SK-MEL-5 (cell line): Measurements from ENCODE around the gene SLC25A22. TPM values are rescaled to one million over a fixed set of nuclear protein-coding genes. Genes with fewer than 3 reads are reported as not detected.

Experiments used
- DNase-seq: peaks from one replicate; pipeline ENCODE4 v3.0.0-alpha.2; 2016; ENCODE audit warnings: low read depth, low spot score
- in situ Hi-C: cut with HindIII; loops from 2 replicates; pipeline ENCODE4 v1.10.0; 2016; ENCODE audit warnings: low sequenced_read_pairs, high pct_unique_total_duplicates, low pct_unique_long_range_greater_than_20kb
- total RNA-seq: library from RNA; depleted of rRNA; stranded (reverse); fragments of >200 nt; shearing (Covaris generic); gene quantifications from 2 replicates; pipeline ENCODE4 v1.2.3, GENCODE V29; 2014

SLC25A22 gene
- total RNA-seq, 1 experiment from 2014 or later: 16.3 TPM

DNA sequence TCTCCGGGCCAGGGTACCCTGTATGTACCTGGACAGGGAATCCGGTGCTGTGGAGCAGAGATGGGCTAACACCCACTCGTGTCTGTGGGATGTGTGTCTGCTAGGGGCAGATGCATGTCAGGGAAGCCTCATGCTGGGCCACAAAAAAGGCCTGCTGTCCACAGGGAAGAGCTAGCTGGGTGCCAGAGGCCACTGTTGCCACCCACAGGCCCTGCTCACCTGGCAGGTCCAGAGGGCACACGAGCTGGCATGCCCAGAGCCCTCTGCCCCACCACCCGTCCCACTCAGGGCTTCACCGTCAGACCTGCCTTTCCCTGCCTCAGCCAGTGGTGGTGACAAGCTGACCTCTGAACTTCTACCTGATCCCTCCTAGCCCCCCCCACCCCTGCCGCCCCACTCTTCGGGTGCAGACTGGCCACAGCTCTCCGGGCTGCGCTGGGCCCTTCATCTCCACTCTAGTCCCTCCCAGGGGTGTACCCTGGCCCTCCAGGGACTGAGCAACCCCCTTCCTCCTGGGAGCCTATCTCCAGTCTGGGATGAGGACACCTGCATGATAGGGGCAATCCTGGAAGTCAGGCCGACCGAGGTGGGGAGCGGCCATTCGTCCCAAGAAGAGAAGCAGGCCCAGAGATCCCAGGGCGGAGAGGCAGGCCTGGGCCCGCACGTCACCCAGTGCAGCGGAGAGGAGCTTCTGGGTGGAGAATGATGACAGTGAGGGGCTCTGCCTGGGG is 1.4 kb downstream of the SLC25A22 start:
- in situ Hi-C loops: no loop called here
- no peak for DNase-seq

DNA sequence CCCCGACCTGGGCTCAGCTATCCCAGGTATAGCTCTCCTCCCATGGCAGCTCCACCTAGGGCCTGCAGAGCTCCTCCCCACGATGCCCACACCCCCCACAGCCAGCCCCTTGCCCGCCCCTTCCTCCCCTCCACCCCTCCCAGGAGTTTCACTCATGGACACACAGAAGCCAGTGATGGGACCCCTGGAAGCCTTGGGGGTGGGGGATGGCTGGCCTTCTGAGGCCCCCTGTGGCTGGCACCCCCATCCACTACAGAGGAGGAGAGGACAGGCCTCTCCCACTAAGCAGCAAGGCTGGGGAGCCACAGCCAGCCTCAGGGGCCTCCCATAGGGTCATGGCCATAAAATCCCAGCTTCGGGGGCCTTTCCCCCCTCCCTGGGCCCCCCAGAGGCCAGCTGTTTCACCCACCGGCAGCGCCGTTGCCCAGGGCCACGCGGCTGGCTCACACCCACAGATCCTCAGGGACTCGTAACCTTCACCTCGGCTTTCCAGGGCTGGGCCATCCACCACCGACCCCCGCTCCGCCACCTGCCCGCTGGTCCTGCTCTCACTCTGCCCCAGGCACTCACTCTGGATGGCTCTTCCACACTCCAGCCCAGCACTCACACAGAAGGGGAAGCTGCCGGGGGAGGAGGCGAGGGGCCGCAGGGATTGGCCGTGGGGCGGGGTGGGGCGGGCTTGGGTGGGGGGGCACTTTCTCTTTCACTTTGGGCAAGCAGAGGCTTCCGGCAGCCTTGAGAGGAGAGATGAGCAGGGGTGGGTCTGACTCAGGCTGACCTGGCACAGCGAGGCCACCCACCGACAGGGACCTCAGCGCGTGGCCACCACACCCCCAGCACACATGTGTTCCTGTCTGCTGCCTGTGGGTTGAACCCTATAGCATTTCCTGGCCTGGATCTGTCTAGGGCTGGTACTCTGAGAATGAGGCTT is 2.2 kb downstream of the SLC25A22 start:
- peak; percentile 60 for DNase-seq
- in situ Hi-C loops: no loop called here

DNA sequence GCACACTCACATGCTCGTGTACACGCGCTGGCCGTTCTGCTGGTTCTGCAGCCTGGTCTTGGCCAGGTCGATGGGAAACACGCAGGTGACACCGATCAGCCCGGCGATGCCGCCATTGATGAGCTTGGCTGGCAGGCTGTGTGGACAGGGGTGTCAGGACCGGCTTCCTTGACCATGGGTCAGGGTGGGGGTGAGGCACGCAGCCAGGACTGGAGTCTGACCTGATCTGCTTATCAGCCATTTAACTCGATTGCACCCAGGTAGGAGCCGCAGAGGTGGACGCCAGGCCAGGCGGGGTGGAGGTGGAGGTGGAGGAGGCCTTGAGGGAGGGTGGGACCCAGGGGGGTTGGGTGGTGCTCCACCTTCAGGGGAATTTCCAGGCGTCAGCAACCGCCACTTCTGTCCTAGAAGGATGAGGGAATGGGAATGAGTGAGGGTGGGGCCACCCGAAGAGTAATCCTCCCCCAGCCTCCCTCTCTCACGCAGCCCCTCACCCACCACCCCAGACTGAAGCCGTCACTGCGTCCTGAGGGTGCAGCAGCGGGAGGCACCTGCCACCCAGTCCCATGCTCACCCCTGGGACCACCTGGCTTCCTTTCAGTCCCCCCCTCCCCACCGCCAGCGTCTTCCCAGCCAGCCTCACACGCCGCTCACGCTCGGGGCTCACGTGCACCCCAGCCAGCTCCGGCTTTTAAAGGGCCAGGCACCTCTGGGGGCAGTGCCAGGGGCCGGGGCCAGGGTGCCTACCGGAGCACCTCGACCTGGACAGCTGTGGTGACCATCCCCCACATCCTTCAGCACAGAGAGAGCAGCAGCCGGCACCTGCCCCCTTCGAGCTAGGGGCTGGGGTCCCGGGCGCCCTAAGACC is 3.1 kb downstream of the SLC25A22 start:
- DNase-seq: no peak
- in situ Hi-C loops: no loop called here

DNA sequence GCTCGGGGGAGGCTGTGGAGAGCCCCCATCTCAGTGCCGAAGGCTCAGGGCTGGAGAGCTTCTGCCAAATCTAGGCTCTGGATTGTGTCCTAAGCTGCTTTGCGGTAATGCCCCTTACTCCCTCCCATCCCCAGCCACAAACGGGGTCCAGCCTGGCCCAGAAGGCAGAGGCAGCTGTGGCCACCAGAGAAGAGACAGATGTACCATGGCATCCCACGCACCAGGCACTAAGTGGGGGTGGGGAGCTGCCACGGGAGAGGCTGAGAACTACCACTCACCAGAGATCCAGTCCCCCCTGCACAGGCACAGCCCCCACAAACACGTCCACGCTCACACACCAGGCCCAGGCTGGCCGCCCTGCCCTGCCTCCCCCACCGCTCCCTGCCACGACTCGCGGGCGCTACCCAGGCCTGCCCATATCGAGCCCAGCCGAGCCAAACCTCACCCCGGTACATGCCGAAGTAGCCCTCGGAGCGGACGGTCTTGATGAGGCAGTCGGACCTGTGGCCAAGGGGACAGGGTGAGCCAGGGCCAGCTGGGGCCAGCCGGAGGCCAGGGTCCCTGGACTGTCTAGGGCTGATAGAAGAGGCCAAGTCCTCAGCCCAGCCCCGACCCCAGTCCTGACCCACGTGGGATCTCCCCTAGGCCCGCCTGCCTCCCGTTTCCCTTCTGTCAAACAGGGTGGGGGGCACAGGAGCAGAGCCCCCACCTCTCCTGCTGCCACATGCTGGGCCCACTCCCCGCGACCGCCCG is 3.9 kb downstream of the SLC25A22 start:
- in situ Hi-C loops: no loop called here
- no peak for DNase-seq

DNA sequence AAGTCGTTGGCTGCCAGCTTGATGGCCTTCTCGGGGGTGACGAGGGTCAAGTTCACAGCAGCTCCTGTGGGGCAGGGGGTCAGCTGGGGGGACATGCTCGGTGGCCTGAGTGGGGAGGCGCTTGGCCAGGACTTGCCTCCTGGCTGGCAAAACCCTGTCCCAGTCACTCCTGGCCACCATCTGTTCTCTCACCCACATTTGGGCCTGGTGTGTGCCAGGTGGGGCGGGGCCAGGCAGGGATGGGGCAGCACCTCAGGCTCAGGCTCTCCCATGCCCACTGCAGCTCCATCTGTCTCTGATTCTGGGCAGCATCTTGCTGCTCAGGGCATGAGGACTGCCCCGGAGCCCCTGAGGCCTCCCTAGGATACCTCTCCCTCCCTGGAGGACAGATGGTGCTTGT is 4.5 kb downstream of the SLC25A22 start:
- in situ Hi-C loops: no loop called here
- no peak for DNase-seq

DNA sequence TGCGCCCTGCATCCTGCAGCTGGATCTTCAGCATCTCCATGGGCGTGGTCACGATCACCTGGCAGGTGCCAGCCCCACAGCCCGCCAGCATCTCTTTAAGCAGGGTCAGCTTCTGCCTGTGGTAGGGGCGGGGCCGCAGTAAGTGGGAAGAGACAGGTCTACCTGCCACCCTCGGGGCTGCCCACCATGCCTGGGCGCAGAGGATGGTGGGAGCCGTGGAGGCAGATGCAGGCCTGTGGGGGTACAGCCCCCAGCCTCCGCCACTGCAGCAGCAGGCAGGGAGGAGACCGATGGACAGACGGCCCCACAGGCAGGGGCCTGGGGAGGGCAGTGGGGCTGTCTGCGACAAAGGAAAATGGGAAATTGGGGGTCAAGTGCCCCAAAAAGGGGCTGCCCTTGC is 5.2 kb downstream of the SLC25A22 start:
- in situ Hi-C loops: no loop called here
- DNase-seq: no peak

DNA sequence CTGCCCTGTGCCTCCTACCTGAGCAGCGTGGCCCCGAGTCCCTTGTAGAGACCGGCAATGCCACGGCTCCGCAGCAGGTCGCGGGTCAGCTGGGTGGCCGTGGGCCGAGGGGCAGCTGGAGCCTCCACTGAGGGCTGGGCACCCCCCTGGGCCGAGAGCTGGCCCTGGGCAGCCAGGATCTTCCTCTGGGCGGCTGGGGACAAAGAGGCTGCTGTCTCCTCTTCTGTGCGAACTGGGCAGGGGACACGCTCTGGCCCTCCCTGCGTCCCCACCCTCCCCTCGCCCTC is 5.6 kb downstream of the SLC25A22 start:
- no peak for DNase-seq
- in situ Hi-C loops: no loop called here

DNA sequence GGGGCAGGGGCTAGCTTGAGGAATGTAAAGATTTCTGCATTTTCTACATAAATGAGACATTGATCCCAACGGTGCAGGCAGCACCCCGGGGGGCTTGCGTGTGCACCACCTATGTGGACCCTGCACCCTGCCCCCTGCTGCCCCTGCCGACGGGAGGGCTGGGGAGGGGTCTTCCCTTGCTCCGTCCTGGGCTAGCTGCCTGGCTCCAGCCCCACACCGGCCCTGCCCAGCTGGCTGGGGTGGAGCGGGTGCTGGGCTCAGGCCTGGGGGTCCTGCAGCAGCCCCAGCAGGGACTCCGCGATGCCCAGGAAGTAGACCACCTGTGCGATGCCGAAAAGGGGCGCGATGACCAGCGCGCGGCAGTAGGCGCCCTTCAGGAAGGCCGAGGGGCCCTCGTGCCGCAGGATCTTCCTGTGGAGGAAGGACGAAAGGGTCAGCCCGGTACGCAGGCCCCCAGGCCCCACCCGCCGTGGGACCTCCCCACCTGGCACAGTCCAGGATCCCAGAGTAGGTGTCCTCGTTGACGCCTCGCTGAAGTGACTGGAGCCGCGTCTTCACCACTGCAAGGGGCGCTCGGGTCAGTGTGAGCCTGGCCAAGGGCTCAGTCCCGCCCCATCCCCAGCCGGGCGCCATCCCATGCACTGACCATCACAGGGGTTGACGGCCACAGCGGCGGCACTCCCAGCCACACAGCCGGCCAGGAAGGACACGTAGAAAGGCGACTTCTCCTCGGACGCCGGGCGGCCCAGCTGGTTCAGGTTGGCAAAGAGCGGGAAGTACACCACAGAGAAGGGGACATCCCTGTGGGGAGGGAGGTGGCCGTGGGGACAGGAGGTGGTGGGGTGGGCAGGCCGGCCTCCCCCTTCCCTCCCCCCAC is 6.2 kb downstream of the SLC25A22 start:
- in situ Hi-C loops: no loop called here
- no peak for DNase-seq

DNA sequence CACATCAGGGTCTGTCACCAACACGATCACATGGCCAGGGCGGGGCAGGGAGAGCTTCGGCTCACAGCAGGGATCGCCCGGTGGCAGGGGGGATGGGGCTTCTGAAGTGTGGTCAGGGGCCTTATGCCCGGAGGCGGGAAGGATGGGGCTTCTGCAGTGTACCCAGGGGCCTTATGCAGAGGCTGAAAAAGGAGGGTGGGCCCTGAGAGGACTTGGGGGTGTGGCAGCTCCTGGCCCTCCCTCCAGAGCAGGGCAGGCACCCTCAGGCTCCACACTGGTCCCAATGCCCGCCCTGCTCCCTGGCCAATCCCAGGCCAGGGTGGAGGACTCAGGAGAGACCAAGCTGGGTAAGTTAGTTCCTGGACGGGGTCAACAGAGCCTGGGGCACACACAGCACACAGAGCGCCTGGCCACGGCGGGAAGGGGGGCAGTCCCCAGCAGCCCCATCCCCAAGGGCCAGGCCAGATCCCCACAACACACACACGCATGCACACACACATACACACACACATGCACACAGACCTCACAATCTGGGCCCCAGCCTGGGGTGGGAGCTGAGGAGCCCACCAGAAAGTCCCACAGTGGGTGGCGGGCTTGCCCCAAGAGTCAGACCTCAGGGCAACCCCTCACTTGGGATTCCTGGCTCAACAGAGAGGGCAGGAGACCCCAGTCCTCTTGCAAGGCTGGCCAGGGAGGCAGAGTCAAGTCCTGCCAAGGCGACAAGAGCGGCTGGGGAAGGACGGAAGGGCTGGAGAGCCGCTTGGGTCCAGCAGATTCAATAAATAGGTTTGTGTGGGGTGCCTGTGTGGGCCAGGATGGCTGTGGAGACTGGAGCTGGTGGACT is 7.1 kb downstream of the SLC25A22 start:
- DNase-seq: no peak
- in situ Hi-C loops: no loop called here

DNA sequence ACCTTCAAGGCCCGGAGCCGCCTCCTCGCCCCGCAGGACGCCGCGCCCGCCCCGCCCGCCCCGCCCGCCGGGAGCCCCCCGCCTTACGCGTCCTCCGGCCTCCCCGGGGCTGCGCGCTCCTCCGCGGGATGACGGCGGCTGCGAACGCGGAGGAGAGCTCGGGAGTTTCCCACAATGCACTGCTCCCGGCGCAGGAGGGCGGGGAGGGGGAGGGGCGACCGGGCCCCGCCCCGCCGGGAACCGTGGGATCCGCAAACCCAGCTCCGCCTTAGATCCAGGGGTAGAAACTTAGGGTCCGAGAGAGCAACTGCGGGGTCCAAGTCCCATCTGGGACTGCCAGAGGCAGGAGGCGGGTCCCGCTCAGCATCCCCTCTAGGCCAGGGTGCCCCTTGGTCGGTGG is 8.1 kb downstream of the SLC25A22 start, which contains the start of gene CEND1:
CEND1 (minus strand) TSS at position 148 of the 400 bp plus-strand sequence. CDS start 1,514 bp downstream, outside the sequence.
- in situ Hi-C loops: no loop called here
- peak; percentile 43 for DNase-seq

DNA sequence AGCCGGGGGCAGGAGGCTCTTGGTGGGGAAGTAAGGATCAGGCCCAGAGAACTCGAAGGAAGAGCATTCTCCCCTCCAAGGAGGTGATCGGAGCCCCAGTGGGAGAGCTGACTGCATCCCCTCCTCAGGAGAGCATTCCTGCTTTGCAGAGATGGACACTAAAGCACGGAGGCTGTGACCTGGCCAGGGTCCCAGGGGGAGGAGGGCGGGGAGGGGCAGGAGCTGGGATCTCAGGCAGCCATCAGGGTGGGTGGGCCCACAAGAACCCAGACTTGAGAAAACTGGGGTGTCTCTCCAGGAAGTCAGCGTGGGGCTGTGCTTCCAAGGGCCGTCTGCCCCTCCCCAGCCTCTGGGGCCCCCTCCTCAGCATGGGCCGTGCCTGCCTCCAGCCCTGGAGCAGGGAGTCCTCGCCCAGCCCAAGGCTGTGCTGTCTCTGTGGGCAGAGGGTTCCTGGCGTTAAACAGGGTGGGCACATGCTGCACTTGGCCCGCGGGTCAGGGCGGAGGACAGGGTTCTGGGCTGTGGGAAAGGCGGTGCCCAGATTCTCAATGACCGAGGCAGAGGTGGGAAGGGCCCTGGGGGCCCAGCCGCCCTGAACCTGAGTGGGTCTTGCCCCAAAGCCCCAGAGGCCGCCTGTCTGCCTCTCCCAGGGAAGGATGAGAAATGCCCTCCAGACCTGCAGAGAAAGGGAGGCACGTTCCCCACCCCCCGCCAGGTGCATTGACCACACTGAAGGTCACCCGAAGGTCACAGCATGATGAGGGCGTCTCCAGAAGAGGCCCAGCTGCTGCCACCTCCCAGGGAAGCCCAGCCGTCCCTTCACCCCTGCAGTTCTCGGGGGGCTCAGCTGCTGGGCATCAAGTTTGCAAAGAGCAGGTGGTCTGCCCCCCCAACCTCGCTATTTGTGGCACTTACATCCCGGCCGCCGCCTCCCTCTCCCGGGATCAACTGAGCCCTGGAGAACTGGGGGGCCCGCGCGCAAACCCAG is 8.8 kb downstream of the SLC25A22 start:
- in situ Hi-C loops: no loop called here
- DNase-seq: no peak

DNA sequence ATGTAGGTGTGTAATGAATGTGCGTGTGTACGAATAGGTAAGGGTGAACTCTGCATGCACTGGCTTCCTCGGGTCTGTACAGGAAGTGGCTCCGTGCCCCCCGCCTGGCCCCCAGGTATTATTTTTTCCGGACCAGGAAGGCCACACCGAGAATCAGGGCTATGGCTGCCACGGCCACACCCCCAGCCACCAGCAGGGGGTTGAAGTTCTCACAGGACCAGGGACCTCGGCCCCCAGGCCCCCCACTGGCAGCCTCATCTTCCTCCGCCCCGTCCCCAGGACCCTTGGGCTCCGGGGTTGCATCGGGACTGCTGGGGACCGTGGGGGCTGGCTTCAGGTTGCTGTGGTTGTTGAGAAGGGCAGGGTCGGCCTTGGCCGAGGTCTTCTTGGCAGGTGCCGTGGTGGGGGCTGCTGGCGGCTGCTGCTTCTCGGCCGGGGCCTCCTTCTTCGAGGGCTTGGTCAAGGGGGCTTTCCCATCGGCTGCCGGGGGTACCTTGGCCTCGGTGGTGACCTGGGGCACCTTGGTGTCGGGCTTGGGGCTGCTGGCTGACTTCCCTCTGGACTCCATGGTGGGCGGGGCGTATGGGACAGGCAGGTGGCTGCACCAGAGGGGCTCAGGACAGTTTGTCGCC is 10.0 kb downstream of the SLC25A22 start:
- DNase-seq: no peak
- in situ Hi-C loops: no loop called here

DNA sequence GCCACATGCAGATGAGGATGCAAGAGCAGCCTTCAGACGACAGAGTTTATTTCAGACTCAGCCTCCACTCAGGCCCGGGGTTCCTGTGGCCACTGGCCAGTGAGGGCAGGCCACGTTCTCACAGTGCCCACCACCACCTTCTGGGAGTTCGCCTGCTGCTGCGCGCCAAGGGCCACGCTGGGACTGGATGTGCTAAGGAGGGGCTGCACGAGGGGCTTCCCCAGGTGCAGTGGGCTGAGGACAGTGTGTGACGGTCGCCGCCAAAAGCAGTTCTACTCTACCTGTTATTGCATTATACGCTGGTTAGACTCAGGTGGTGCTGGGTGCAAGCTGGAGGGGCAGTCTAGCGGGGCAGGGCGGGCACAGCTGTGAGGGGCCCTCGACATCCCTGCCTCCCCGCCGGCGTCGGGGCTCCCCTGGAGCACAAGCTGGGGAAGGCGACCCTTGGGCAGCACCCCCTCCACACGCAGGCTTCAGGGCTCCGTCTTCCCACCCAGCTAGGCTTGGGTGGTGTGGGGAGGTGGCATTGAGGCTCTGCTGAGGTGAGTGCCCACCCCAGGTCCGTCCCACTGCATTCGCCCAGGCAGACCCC is 10.9 kb downstream of the SLC25A22 start:
- DNase-seq: no peak
- in situ Hi-C loops: no loop called here
